ENCODE data around the gene AP1S2.
"Not testable (repeated sequence)": the region's sequence is repeated elsewhere in the genome, so short reads cannot be mapped to it uniquely, and the experiment has no call there.

The AP1S2 gene

DNA sequence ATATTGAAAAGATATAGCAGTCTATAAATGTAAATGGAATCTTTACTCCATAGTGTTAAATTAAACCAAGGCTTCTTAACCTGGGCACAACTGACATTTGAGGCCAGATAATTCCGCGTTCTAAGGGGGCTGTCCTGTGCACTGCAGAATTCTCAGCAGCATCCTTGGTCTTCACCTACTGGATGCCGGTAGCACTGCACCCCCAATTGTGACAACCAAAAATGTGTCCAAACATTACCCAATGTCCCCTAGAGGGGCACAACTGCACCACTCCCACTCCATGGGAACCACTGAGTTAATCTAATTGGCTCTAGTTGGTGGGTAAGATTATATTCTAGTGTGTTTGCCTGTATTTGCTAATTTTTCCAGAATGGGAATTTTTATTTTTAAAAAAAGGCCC lies 16.6 kb downstream of the AP1S2 start:
- Histone ChIP-seq H3K27ac (ENCODE audit: low read depth, low read length) (no peak overlapping the region), H3K9me2 (replicated peaks; ENCODE audit: insufficient read depth, low read length) (no peaks in the 10 kb centered on the region), H3K9ac (ENCODE audit: low read length) (no peak overlapping the region), H3K9me3 (ENCODE audit: insufficient read depth, low read length) (no peaks in the 10 kb centered on the region), H3F3A (ENCODE audit: insufficient read depth) (no peaks in the 10 kb centered on the region), H2AFZ (ENCODE audit: low read depth, low read length, severe bottlenecking) (no peak overlapping the region), H3K27me3 (ENCODE audit: low read length) (no peaks in the 10 kb centered on the region), H4K20me1 (ENCODE audit: low read depth, low read length) (no peaks in the 10 kb centered on the region), H3K4me3 (ENCODE audit: insufficient read depth, low read length, poor library complexity, severe bottlenecking) (no peak overlapping the region), H3K36me3 (ENCODE audit: low read length) (no peaks in the 10 kb centered on the region), H3K4me2 (ENCODE audit: low read depth, low read length, poor library complexity, severe bottlenecking) (no peak overlapping the region), H3K79me2 (ENCODE audit: insufficient read depth, low read length) (peaks cover 7% of the 10 kb centered on the region; the same call in 1 of the 2 replicates)
- TF ChIP-seq EZH2phosphoT487 (conservative IDR thresholded peaks at IDR 0.05; ENCODE audit: low read length), result no peak
- TF ChIP-seq, protein P1, sequence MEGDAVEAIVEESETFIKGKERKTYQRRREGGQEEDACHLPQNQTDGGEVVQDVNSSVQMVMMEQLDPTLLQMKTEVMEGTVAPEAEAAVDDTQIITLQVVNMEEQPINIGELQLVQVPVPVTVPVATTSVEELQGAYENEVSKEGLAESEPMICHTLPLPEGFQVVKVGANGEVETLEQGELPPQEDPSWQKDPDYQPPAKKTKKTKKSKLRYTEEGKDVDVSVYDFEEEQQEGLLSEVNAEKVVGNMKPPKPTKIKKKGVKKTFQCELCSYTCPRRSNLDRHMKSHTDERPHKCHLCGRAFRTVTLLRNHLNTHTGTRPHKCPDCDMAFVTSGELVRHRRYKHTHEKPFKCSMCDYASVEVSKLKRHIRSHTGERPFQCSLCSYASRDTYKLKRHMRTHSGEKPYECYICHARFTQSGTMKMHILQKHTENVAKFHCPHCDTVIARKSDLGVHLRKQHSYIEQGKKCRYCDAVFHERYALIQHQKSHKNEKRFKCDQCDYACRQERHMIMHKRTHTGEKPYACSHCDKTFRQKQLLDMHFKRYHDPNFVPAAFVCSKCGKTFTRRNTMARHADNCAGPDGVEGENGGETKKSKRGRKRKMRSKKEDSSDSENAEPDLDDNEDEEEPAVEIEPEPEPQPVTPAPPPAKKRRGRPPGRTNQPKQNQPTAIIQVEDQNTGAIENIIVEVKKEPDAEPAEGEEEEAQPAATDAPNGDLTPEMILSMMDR (IDR thresholded peaks at IDR 0.05; ENCODE audit: insufficient read depth, low read length, poor library complexity, severe bottlenecking), result no peak

DNA sequence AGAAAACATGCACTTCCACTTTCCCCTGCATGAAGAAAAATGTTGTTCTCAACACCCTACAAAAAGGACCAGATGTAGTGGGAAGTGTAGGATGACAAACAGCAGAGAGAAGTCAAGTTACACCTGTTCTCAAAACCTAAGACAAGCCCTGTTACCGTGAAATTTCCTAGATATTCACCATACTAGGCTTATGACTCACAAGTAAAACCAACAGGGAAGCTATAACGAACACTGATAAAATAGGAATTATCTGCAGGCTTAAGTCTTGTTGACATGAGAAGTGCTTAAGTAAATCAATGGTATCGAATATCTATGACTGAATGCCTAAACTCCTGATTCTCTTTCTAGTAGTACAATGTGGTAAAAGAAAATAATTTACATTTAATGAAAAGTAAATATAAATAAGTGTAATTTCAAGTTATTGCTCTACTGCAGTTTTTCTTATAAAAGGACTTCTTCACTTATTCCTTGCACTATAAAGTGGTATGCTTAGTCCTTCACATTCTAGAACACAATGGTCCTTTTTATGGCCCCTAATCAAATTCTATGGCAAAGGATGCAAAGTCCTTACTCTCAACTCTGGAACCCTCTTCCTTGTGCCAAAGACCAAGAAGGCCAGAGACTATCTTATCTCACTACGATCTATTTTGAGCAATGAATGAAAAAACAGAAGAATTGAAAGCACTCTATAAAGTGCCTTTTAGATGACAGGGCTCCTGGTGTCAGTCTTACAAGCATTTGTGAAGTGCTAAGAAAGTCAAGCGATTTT lies 19.6 kb downstream of the AP1S2 start:
- no peak overlapping the region for H3K4me3 ChIP-seq (ENCODE audit: insufficient read depth, low read length, poor library complexity, severe bottlenecking)
- no peak overlapping the region for H2AFZ ChIP-seq (ENCODE audit: low read depth, low read length, severe bottlenecking)
- no peaks in the 10 kb centered on the region for H3K27me3 ChIP-seq (ENCODE audit: low read length)
- no peaks in the 10 kb centered on the region; the same call in 1 of the 2 replicates for H3K79me2 ChIP-seq (ENCODE audit: insufficient read depth, low read length)
- H3F3A ChIP-seq (ENCODE audit: insufficient read depth), result no peaks in the 10 kb centered on the region
- no peaks in the 10 kb centered on the region for H3K36me3 ChIP-seq (ENCODE audit: low read length)
- TF ChIP-seq, protein P1 (IDR thresholded peaks at IDR 0.05; ENCODE audit: insufficient read depth, low read length, poor library complexity, severe bottlenecking), result no peak
- no peak for TF ChIP-seq EZH2phosphoT487 (conservative IDR thresholded peaks at IDR 0.05; ENCODE audit: low read length)
- no peaks in the 10 kb centered on the region for H4K20me1 ChIP-seq (ENCODE audit: low read depth, low read length)
- no peaks in the 10 kb centered on the region for H3K9me3 ChIP-seq (ENCODE audit: insufficient read depth, low read length)
- H3K9me2 ChIP-seq (replicated peaks; ENCODE audit: insufficient read depth, low read length), result no peaks in the 10 kb centered on the region
- no peak overlapping the region for H3K9ac ChIP-seq (ENCODE audit: low read length)
- no peak overlapping the region for H3K27ac ChIP-seq (ENCODE audit: low read depth, low read length)
- H3K4me2 ChIP-seq (ENCODE audit: low read depth, low read length, poor library complexity, severe bottlenecking), result no peak overlapping the region

DNA sequence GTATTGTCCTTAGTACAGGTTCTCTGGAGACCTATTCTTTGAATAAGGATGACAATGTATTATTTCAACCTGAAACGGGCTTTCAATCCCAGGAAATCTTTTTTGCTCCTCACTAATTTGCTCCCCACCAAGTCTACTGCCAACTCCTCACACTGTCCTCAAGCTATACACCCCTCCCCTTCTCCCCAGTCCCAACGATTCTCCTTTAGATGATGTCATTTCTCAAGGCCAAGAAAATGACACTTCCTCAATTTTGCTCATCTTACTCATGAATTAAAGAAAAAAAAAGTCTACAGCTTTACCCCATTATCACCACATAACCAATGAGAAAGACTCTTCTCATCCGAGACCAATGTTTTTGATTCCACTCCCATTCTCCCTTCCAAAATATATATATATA lies 20.6 kb downstream of the AP1S2 start:
- H3K9ac ChIP-seq (ENCODE audit: low read length), result no peak overlapping the region
- H3K4me2 ChIP-seq (ENCODE audit: low read depth, low read length, poor library complexity, severe bottlenecking), result no peak overlapping the region
- no peak overlapping the region for H2AFZ ChIP-seq (ENCODE audit: low read depth, low read length, severe bottlenecking)
- no peak overlapping the region for H3K4me3 ChIP-seq (ENCODE audit: insufficient read depth, low read length, poor library complexity, severe bottlenecking)
- no peaks in the 10 kb centered on the region for H3K36me3 ChIP-seq (ENCODE audit: low read length)
- no peaks in the 10 kb centered on the region for H3K9me2 ChIP-seq (replicated peaks; ENCODE audit: insufficient read depth, low read length)
- H4K20me1 ChIP-seq (ENCODE audit: low read depth, low read length), result no peaks in the 10 kb centered on the region
- no peaks in the 10 kb centered on the region for H3K9me3 ChIP-seq (ENCODE audit: insufficient read depth, low read length)
- no peaks in the 10 kb centered on the region for H3F3A ChIP-seq (ENCODE audit: insufficient read depth)
- H3K27ac ChIP-seq (ENCODE audit: low read depth, low read length), result no peak overlapping the region
- no peaks in the 10 kb centered on the region; the same call in 1 of the 2 replicates for H3K79me2 ChIP-seq (ENCODE audit: insufficient read depth, low read length)
- TF ChIP-seq EZH2phosphoT487 (conservative IDR thresholded peaks at IDR 0.05; ENCODE audit: low read length), result no peak
- TF ChIP-seq, protein P1 (IDR thresholded peaks at IDR 0.05; ENCODE audit: insufficient read depth, low read length, poor library complexity, severe bottlenecking), result no peak
- no peaks in the 10 kb centered on the region for H3K27me3 ChIP-seq (ENCODE audit: low read length)

- H3K4me2 ChIP-seq (ENCODE audit: low read depth, low read length, poor library complexity, severe bottlenecking); H3F3A ChIP-seq (ENCODE audit: insufficient read depth); H4K20me1 ChIP-seq (ENCODE audit: low read depth, low read length); H3K4me3 ChIP-seq (ENCODE audit: insufficient read depth, low read length, poor library complexity, severe bottlenecking); H3K36me3 ChIP-seq (ENCODE audit: low read length); H3K9me2 ChIP-seq (replicated peaks; ENCODE audit: insufficient read depth, low read length); H3K27ac ChIP-seq (ENCODE audit: low read depth, low read length); H3K27me3 ChIP-seq (ENCODE audit: low read length); H3K9me3 ChIP-seq (ENCODE audit: insufficient read depth, low read length); H3K79me2 ChIP-seq (ENCODE audit: insufficient read depth, low read length); H2AFZ ChIP-seq (ENCODE audit: low read depth, low read length, severe bottlenecking); H3K9ac ChIP-seq (ENCODE audit: low read length): not testable (repeated sequence)
Measured at GRCh38 chrX:15831347-15831746, 23.3 kb downstream of the AP1S2 start.
